Stimulated activated CD4-positive, alpha-beta T cell treated with anti-CD3 and anti-CD28 coated beads, TNF-alpha, amount 100 ng/mL, for 24 hours (primary cell): ENCODE measurements around the gene SARS2.
A peak's percentile ranks its signal among the peaks of the same experiment; 100 is the strongest.
"Not testable (repeated sequence)": the region's sequence is repeated elsewhere in the genome, so short reads cannot be mapped to it uniquely, and the experiment has no call there.

Experiments used
- DNase-seq, 3 experiments: peaks; one replicate each; pipeline ENCODE4 v3.0.0-alpha.2; 2020; ENCODE audit warnings: low read depth in 3 of 3

The SARS2 gene

DNA sequence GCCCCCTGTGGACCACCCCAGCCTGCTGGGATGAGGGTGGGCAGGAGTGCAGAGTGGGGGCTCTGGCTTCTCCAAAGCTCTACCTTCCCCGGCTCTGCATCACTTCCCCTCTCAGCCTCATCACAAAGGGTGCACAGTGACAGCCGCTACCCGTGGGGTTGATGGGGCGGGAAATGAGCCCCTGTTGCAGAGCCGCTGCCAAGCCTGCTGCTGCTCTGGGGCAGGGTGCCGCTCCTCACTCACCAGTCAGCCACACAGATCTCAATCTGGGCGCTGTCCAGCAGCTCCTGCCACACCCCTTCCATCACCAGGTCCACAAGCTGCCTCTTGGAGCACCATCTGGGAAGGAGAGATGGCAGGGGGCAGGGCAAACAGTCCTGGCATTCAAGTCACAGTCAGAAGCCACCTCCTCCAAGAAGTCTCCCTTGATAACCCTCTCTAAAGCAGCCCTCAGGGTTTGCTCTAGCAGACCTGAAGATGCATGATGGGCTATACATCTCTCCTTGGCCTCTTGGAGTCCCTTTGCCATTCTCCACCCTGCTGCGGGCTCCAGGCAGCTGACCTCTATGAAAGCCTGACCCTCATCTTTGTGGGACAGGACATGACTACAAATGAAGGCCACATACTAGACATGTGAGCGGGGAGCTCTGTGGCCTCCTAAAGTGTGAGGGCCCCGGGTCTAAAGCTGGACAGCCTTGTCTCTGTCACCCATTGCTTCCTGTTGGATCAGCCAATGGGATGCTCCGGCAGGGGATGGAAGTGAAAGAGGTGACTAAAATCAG, 15.9 kb upstream of the SARS2 start:
- no peak for DNase-seq

DNA sequence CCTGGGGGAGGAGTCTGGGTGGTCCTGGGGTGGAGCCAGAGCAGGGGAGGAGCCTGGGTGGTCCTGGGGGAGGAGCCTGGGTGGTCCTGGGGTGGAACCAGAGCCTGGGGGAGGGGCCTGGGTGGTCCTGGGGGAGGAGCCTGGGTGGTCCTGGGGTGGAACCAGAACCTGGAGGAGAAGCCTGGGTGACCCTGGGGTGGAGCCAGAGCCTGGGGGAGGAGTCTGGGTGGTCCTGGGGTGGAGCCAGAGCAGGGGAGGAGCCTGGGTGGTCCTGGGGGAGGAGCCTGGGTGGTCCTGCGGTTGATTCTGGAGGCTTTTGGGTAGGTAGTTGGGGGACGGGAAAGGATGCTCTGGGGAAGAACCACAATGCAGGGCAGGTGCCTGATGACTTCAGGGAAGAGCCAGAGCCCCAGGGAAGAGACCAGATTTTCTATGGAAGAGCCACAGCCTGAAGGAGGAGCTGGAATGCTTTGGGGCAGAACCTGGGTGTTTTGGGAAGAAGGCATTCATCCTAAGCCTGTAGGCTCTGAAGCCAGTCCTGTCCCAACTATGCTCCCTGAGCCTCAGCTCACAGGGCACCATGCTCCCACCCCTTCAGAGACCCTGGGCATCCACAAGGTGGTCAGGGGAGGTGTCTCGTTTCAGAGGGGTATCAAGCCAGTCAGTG, 15.1 kb upstream of the SARS2 start:
- DNase-seq, result no peak

DNA sequence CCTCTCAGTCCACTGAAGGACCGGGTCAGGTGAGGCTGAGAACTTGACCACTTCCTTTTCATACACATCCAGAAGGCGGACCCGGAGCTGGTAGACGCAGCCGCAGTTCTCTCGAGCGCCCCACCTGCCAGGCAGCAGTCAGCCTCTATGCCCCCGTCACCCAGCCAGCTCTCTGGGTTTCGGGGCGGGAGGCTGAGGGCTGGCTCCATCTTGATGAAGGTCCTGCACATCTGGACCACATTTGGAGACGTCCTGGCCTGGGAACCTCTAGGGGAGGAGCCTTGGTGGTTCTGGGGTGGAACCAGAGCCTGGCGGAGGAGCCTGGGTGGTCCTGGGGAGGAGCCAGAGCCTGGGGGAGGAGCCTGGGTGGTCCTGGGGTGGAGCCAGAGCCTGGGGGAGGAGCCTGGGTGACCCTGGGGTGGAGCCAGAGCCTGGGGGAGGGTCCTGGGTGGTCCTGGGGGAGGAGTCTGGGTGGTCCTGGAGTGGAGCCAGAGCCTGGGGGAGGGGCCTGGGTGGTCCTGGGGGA, 14.5 kb upstream of the SARS2 start:
- DNase-seq, result no peak

DNA sequence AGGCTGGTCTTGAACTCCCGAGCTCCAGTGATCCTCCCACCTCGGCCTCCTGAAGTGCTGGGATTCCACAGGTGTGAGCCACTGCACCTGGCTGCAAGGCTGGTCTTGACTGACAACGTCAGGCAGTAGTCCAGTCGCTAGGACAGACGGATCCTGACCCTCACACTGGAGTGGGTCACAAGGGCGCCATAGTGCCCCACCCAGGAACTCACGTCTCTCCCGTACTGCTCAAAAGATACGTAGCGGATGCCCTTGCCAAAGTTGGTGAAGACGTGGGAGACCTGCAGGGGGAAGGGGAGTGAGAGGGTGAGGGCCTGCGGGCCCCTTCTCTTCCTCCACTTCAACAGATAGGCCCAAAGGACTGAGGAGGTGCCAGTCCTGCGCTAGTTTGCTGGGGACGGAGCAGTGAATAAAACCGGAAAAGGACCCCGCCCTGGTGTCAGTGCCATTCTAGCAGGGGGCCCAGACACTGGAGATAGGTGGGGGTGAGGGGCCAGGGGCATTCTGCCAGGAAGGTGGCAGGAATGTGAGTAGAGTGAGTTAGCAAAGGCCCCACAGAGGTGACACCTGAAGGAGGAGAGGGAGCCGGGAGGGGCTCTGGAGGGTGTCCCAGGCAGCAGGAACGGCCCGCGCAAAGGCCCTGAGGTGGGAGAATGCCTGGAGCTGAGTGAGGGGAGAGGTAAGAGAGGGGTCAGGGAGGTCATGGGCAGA, 12.1 kb upstream of the SARS2 start:
- DNase-seq, result no peak

DNA sequence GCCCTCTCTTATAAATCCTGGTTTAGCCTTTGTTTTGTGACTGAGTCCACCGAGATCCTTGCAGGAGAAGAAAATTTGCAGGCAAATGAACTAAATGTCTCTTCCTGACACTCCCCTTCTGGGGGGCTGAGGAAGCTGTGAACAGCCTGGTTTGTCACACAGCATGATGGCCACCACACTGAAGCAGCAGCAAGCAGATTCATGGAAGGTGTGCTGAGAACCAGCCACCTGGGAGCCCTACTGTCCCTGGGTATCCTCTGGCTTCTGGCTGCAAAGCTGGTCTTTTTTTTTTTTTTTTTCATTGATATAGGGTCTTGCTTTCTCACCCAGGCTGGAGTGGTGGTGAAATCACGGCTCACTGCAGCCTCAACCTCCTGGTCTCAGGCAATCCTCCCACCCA, 11.4 kb upstream of the SARS2 start:
- no peak for DNase-seq

DNA sequence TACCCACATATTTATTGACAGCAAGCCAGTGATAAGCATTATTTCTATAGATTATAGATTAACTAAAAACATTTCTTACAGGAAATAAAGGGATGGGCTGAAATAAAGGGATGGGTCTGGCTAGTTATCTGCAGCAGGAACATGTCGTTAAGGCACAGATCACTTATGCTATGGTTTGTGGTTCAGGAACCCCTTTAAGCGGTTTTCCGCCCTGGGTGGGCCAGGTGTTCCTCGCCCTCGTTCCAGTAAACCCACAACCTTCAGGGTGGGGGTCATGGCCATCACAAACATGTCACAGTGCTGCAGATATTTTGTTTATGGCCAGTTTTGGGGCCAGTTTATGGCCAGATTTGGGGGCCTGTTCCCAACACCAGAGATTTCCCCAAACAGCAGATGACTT, 10.9 kb upstream of the SARS2 start:
- not testable (repeated sequence) for DNase-seq

DNA sequence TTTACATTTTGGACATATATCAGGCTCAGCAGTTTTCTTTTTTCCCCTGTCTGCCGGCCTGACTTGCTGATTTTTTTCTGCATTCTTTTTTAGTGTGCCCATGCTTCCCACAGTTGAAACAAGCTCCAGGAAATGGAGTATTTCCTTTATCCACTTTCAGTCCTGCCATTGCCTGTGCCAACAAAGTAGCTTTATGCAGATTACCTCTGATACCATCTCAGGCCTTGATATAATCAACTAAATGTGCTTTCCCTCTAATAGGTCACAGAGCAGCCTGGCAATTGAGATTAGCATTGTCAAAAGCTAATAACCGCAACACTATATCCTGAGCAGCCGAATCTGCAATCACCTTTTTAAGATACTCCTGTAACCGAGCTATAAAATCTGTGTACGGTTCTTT, 9.4 kb upstream of the SARS2 start:
- DNase-seq, result no peak

DNA sequence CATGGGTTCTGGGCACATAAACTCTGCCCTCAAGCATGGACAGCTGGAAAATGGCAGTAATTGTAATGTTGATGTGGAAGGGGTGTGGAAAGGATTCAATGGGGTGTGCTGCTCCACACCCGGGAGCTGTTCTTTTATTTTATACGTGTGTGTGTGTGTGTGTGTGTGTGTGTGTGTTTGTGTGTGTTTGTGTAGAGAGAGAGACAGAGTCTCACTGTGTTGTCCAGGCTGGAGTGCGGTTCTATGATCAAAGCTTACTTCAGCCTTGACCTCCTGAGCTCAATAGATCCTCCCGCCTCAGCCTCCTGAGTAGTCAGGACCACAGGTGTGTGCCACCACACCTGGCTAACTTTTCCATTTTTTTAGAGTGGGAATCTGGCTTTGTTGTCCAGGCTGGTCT, 3.0 kb upstream of the SARS2 start:
- DNase-seq, result no peak

DNA sequence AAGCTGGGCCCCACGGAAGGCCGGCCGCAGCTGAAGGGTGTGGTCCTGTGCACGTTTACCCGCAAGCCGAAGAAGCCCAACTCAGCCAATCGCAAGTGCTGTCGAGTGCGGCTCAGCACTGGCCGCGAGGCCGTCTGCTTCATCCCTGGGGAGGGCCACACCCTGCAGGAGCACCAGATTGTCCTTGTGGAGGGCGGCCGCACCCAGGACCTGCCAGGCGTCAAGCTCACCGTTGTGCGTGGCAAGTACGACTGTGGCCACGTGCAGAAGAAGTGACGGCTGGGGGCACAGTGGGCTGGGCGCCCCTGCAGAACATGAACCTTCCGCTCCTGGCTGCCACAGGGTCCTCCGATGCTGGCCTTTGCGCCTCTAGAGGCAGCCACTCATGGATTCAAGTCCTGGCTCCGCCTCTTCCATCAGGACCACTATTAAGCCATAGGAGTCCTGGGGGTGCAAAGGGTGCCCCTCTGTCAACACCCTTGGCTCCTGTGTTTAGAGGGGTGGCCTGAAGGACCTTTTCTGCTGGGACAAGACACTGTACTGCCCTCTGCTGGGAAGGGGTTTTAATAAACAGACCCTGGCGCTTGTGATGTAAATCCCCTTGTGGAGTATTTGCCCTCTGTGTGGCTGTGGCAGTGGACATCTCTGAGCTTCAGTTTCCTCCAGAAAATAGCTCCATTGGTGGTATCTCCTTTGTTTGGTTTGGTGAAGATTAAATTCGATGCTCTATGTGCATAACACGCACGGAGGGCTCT, 2.0 kb upstream of the SARS2 start:
- DNase-seq, result peak in 1 of 3 experiments; percentile 18

DNA sequence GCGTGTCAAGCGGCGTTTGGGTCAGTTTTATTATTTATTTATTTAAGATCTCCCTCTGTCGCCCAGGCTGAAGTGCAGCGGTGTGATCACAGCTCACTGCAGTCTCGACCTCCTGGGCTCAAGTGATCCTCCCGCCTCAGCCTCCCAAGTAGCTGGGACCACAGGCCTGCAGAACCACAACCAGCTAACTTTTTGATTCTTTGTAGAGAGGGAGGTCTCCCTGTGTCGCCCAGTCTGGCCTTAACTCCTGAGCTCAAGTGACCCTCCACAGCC, 894 bp upstream of the SARS2 start:
- DNase-seq, result no peak

DNA sequence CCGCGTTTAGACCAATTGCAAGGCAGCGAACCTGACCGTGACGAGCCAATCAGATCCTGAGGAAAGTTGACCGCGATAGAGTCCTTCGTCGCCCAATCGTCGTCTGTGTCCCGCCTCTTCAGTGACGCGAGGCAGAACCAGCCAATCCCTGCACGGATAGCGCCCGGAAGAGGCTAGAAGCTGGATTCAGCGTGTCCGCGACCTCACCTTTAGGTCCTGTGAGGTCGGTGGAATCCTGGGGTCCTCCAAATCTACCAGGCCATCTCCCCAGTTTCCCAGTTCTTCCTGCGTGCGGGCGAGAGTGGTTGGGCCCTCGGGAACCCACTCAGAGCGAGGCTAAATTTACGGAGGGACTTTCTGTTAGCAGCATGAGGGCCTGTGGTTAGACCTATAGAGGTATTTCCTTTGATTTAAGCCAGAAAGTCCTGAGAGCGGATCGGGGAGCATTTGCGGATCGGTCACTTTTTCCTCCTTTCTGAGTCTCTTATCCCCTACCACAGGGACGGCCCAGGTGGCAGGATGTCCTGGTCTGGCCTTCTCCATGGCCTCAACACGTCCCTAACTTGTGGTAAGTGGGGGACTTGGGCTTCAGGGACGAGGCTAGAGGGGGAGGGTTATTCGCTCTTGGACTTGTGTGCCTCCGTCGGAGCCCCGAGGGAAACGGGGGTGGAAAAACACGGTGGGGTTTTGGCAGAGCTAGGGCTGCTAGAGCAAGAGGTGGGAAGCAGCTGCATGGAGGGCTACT, 385 bp upstream of the SARS2 start, which contains the start of gene MRPS12:
MRPS12 (plus strand) TSS at position 169 of the 745 bp plus-strand sequence; CDS start at position 520, 351 bp downstream.
- DNase-seq, result peak; percentile 97 to 98 (median 98)

DNA sequence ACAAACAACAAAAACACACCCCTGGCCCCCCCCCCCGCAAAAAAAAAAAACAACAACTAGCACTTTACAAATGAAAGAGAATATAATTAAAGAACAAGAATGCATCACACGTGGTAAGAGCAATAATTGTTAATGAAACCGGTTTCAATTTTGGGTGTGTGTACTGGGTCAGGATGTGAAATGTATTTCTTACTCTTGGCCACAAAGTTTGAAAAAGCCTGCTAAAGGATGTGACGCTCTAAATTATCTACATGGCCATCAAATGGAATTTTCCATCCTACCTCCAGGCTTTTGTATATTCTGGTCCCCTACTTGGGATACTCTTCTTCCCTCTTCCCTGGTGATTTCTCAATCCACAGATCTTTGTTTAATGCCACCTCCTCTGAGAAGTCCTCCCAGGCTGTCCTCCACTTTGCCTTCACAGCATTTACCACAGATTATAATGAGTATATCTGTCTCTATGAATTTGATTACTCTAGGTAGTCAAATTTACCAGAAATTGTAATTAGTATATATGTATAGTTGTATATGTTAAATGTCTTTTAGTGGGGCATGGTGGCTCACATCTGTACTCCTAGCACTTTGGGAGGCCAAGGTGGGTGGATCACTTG, 2.1 kb downstream of the SARS2 start:
- no peak for DNase-seq

DNA sequence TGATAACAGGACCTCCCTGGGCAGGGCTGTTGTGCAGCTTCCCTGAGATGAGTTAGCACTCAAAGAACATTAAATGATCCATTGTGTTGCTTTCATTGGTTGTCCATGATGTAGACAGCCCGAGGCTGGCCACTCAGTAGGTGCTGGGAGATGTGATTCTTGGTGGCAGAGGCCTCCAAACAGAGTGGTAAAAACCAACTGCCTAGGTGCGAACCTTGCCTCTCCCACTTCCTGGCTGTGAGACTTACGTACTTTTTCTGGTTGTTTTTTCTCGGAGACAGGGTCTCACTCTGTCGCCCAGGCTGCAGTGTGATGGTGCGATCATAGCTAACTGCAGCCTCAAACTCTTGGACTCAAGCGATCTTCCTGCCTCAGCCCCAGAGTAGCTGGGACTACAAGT, 6.2 kb downstream of the SARS2 start:
- no peak for DNase-seq

DNA sequence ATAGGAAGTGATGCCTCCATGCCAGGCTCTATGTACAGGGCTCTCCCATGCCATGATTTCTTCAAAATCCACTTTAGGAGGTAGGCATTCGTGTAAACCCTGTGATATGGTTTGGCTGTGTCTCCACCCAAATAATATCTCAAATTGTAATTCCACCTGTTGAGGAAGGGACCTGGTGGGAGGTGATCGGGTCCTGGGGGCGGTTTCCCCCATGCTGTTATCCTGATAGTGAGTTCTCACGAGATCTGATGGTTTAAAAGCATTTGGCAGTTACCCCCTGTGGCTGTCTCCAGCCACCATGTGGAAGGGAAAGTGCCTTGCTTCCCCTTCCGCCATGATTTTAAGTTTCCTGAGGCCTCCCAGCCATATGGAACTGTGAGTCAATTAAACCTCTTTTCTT, 8.1 kb downstream of the SARS2 start:
- DNase-seq, result no peak

DNA sequence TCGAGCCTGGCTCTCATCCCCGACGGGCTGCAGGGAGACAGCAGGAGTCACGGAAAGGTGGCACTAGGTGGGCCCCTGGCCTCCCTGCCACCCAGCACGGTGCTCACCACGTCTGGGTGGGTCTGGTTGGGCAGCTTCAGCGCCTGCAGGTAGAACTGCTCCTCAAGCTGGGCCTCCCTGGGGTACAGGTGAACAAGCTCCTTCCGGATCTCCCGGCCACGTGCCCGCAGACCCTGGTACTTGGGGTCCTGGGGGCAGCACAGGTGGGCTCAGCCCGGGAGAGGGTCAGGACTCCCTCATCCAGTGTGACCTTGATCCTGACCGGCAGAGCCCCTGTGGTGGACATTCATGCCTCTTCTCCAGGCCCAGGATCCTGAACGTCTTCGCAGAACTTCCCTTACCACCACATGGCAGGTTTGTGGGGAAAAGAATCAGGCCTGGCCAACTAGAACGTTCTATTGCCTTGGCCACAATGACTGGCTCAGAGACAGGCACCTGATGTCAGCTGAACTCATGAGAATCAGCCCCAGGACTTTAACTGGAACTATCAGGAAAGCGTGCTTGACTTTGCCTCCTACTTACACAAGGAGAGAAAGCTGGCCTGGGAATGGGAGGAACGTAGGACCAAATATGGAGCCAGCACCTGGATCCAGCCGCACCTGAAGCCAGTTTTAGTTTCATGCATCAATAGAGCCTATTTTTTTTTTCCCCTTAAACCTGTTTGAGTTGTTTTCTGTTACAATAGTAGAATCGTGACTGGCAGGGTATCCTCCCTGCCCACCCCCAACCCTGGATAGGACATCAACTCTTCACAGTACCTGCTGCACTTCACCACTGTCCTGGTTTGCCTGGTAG, 8.9 kb downstream of the SARS2 start:
- DNase-seq, result no peak

DNA sequence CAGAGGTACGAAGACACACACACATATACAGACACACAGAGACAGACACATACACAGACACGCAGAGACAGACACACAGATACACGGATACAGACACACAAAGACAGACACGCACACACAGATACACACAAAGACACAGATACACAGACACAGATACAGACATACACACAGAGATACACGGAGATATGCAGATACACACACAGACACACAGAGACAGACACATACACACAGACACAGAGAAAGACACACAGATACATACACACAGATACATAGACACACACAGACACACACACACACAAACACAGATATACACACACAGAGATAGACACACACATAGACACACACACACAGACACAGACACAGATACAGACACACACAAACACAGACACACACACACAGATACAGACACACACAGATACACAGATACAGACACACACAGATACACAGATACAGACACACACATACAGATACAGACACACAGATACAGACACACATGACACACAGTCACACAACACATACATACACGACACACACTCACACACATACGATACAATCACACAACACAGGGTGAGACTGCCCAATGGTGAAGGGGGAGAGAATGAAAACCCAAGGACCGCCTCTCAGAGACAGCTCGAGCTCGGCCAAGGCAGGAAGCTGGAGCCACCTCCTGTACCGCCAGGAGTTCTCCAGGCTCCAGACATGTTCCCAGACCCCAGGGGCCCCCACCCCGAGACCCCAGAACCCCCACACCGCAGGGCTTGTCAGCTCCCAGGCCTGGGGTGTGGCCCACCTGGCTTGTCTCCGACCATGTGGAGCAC, 9.8 kb downstream of the SARS2 start:
- DNase-seq, result no peak

DNA sequence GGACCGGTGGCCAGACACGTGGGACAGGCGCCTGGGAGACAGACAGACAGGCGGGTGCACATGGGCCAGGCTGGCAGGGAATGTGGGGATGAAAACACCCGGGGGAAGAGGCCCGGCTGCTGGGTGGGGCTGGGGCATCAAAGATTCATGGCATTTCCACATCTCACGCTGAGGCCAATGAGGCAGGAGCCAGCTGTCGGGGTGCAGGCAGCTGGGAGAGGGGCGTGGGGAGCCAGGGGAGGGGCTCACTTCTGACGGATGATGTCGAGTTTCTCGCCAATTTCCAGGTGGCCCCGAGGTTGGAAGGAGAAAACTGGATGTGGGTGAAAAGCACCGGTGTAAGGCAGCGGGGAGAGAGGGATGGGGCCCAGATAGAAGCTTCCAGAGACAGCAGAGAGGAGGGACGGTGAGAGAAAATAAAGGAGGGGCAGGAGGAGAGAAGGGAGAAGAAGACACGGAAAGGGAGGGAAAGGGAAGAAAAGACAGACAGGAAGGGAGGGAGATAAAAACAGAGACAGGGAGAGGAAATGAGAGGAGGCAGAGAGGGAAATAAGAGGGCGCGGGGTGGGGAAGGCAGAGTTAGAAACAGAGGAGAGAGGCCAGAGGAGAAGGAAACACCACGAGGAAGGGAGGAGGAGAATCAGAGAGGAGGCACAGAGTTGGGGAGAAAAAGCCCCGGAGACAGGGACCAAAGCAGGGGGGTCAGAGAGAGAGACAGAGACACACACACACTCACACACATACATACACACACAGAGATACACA, 10.5 kb downstream of the SARS2 start:
- DNase-seq, result no peak

DNA sequence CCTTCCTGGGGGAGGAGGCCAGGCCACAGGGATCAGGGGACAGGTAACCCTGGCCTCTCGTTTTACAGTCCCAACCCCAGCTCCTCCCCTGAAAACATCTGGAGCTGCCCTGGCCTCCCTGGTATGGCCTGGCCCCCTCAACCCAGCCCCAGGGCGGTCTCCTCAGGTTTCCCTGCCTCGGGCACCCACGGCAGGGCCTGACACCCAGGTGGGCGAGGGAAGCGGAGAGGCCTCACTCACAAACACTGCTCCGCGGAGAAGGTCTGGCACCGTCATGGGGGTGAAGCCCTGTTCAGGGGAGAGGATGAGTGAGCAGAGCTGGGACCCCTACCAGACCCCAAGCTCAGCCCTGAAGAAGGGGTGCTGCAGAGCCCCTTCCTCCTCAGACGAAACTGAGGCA, 12.0 kb downstream of the SARS2 start:
- no peak for DNase-seq
